Astrocyte (in vitro differentiated cells and primary cell): ENCODE data around the gene LRRC7. TPM values are rescaled to one million over a fixed set of nuclear protein-coding genes. Genes with fewer than 3 reads are reported as not detected.

Experiments used
- DNase-seq: peaks from one replicate; pipeline ENCODE4 v3.0.0-alpha.2; 2010; ENCODE audit warnings: low read depth
- FAIRE-seq: peaks from 2 replicates; lab custom pipeline; 2011; peaks lifted over from hg19 to GRCh38; lab: Jason Lieb, UNC
- H2AFZ ChIP-seq: 2 replicates; pipeline ENCODE4 v1.6.0; 2012; ENCODE audit warnings: low read depth, low read length, inconsistent platforms
- H3K27ac ChIP-seq: 2 replicates; pipeline ENCODE4 v1.5.1; 2011; ENCODE audit warnings: low read depth, low read length, inconsistent platforms
- H3K27me3 ChIP-seq: 2 replicates; pipeline ENCODE4 v1.6.0; 2011; ENCODE audit warnings: low read length, inconsistent platforms; ENCODE audit not compliant: insufficient read depth
- H3K36me3 ChIP-seq: 2 replicates; pipeline ENCODE4 v1.5.1; 2011; ENCODE audit warnings: low read length, inconsistent platforms; ENCODE audit not compliant: insufficient read depth
- H3K4me1 ChIP-seq: 2 replicates; pipeline ENCODE4 v1.5.1; 2011; ENCODE audit warnings: low read length, inconsistent platforms; ENCODE audit not compliant: insufficient read depth
- H3K4me2 ChIP-seq: 2 replicates; pipeline ENCODE4 v1.6.0; 2012; ENCODE audit warnings: low read length, inconsistent platforms
- H3K4me3 ChIP-seq: 2 replicates; pipeline ENCODE4 v1.5.1; 2011; ENCODE audit warnings: low read depth, mild to moderate bottlenecking, low read length, inconsistent platforms; ENCODE audit not compliant: insufficient read depth
- H3K79me2 ChIP-seq: 2 replicates; pipeline ENCODE4 v1.6.0; 2012; ENCODE audit warnings: mild to moderate bottlenecking, low read length, inconsistent platforms; ENCODE audit not compliant: insufficient read depth
- H3K9ac ChIP-seq: 2 replicates; pipeline ENCODE4 v1.6.0; 2012; ENCODE audit warnings: mild to moderate bottlenecking, low read length, inconsistent platforms
- H3K9me3 ChIP-seq: 2 replicates; pipeline ENCODE4 v1.5.1; 2012; ENCODE audit warnings: low read depth, mild to moderate bottlenecking, low read length, inconsistent platforms; ENCODE audit not compliant: insufficient read depth
- H4K20me1 ChIP-seq: 2 replicates; pipeline ENCODE4 v1.6.0; 2012; ENCODE audit warnings: low read length, inconsistent platforms; ENCODE audit not compliant: insufficient read depth
- H3K27ac Mint-ChIP-seq: one replicate; pipeline ENCODE4 v1.8.0; 2021; ENCODE audit warnings: mild to moderate bottlenecking, mixed read lengths; ENCODE audit not compliant: unreplicated experiment
- H3K27me3 Mint-ChIP-seq: one replicate; pipeline ENCODE4 v1.8.0; 2021; ENCODE audit warnings: low read depth, mixed read lengths; ENCODE audit not compliant: unreplicated experiment
- H3K36me3 Mint-ChIP-seq: one replicate; pipeline ENCODE4 v1.8.0; 2021; ENCODE audit warnings: low read depth, mixed read lengths; ENCODE audit not compliant: unreplicated experiment
- H3K4me1 Mint-ChIP-seq: one replicate; pipeline ENCODE4 v1.8.0; 2021; ENCODE audit warnings: low read depth, mixed read lengths; ENCODE audit not compliant: unreplicated experiment
- H3K4me3 Mint-ChIP-seq: one replicate; pipeline ENCODE4 v1.8.0; 2021; ENCODE audit warnings: mild to moderate bottlenecking, moderate library complexity, mixed read lengths; ENCODE audit not compliant: unreplicated experiment
- H3K9me3 Mint-ChIP-seq: one replicate; pipeline ENCODE4 v1.8.0; 2021; ENCODE audit warnings: mild to moderate bottlenecking, mixed read lengths; ENCODE audit not compliant: unreplicated experiment
- CTCF ChIP-seq: IDR thresholded peaks from 2 replicates; pipeline ENCODE4 v1.5.1; 2011; ENCODE audit warnings: low read depth, mild to moderate bottlenecking, inconsistent platforms, low read length, moderate library complexity; ENCODE audit not compliant: insufficient read depth
- EZH2 ChIP-seq: IDR thresholded peaks from 2 replicates; pipeline ENCODE4 v1.6.1; 2012; ENCODE audit warnings: mild to moderate bottlenecking, low read length, inconsistent platforms; ENCODE audit not compliant: insufficient read depth
- total RNA-seq: library from RNA; stranded (reverse); gene quantifications from 2 replicates; pipeline ENCODE4 v1.2.1, GENCODE V29; 2021

Gene LRRC7
- total RNA-seq, 1 donor from 2014 or later: 0.27 TPM

GRCh38 chr1:70071601-70072000 is 503.9 kb downstream of the LRRC7 start:
- no peak overlapping the region for H3K4me3 Mint-ChIP-seq
- no peak overlapping the region for H3K27ac ChIP-seq
- H3K27me3 ChIP-seq: no peaks in the 10 kb centered on the region
- H2AFZ ChIP-seq: no peak overlapping the region
- peaks cover 10% of the 10 kb centered on the region for H3K4me1 Mint-ChIP-seq
- H3K9ac ChIP-seq: no peak overlapping the region
- no peak overlapping the region for H3K4me3 ChIP-seq
- H4K20me1 ChIP-seq: no peaks in the 10 kb centered on the region
- no peaks in the 10 kb centered on the region for H3K27me3 Mint-ChIP-seq
- FAIRE-seq (no peak), DNase-seq (peak; percentile 63)
- H3K9me3 ChIP-seq: no peaks in the 10 kb centered on the region
- H3K36me3 ChIP-seq: no peaks in the 10 kb centered on the region
- no peaks in the 10 kb centered on the region for H3K79me2 ChIP-seq
- TF ChIP-seq EZH2 (no peak), CTCF (no peak)
- H3K4me2 ChIP-seq: peak overlapping the region; percentile 16
- no peaks in the 10 kb centered on the region for H3K36me3 Mint-ChIP-seq
- no peaks in the 10 kb centered on the region for H3K4me1 ChIP-seq
- no peaks in the 10 kb centered on the region for H3K9me3 Mint-ChIP-seq
- H3K27ac Mint-ChIP-seq: peak overlapping the region; percentile 50

- DNase-seq (peak; percentile 74), FAIRE-seq (peak; percentile 17)
- H3K36me3 Mint-ChIP-seq: no peaks in the 10 kb centered on the region
- H3K9me3 Mint-ChIP-seq: no peaks in the 10 kb centered on the region
- Histone ChIP-seq H3K36me3 (no peaks in the 10 kb centered on the region), H3K27ac (no peak overlapping the region), H3K9me3 (no peaks in the 10 kb centered on the region), H3K27me3 (no peaks in the 10 kb centered on the region), H4K20me1 (no peaks in the 10 kb centered on the region), H3K4me3 (no peak overlapping the region), H3K9ac (no peak overlapping the region), H3K4me2 (peak overlapping the region; percentile 16), H3K4me1 (no peaks in the 10 kb centered on the region), H3K79me2 (no peaks in the 10 kb centered on the region), H2AFZ (no peak overlapping the region)
- H3K27me3 Mint-ChIP-seq: no peaks in the 10 kb centered on the region
- peak overlapping the region; percentile 50 for H3K27ac Mint-ChIP-seq
- no peak overlapping the region for H3K4me3 Mint-ChIP-seq
- H3K4me1 Mint-ChIP-seq: peaks cover 10% of the 10 kb centered on the region
- TF ChIP-seq EZH2: no peak
- no peak for TF ChIP-seq CTCF
Measured at GRCh38 chr1:70072231-70072751, 504.6 kb downstream of the LRRC7 start.

- Histone ChIP-seq H3K27me3 (no peaks in the 10 kb centered on the region), H3K36me3 (no peaks in the 10 kb centered on the region), H3K9ac (no peak overlapping the region), H2AFZ (no peak overlapping the region), H3K9me3 (no peaks in the 10 kb centered on the region), H3K4me2 (peak overlapping the region; percentile 41), H3K4me1 (no peaks in the 10 kb centered on the region), H3K79me2 (no peaks in the 10 kb centered on the region), H3K4me3 (no peak overlapping the region), H3K27ac (no peak overlapping the region), H4K20me1 (no peaks in the 10 kb centered on the region)
- peak; percentile 45 for DNase-seq
- no peaks in the 10 kb centered on the region for H3K36me3 Mint-ChIP-seq
- no peaks in the 10 kb centered on the region for H3K9me3 Mint-ChIP-seq
- no peak overlapping the region for H3K27ac Mint-ChIP-seq
- H3K4me1 Mint-ChIP-seq: peaks cover 10% of the 10 kb centered on the region
- no peak for FAIRE-seq
- H3K4me3 Mint-ChIP-seq: no peak overlapping the region
- H3K27me3 Mint-ChIP-seq: peaks cover 1% of the 10 kb centered on the region
- no peak for TF ChIP-seq EZH2
- no peak for TF ChIP-seq CTCF
Measured at GRCh38 chr1:70075761-70076160, 508.0 kb downstream of the LRRC7 start.
